HG03097 (cell line): ENCODE results near the gene CCDC33.

Experiments used
- ATAC-seq: cut with Tn5 transposase; IDR thresholded peaks from one replicate; pipeline ENCODE4 v1.9.1; 2021; ENCODE audit not compliant: unreplicated experiment, low FRiP score

The CCDC33 gene

GRCh38 chr15:74235962-74236361 lies at the start of gene CCDC33:
CCDC33 (plus strand) TSS chr15:74236326; CDS start chr15:74236720, 394 bp downstream.
- no peak for ATAC-seq

- no peak for ATAC-seq
Observed at GRCh38 chr15:74188216-74188615, 47.9 kb upstream of the CCDC33 start.

DNA sequence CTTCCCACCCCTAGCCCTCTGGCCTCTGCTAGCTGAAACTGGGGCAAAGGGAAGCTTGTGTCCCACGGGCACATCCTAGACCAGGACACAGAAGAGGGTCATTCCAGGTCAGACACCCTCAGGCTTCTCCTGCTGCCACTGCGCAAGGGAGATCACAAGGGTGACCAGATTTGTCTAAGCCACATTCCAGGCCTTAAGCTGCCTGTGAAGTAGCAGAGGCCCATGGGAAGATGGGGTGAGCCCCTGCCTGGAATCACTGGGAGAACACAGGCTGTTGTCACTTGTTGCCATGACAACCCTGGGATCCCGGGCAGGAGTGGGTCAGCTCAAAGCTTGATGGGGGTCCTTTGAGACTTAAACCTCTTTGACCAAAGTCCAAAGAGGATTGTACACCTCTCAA lies 44.3 kb upstream of the CCDC33 start:
- ATAC-seq = no peak

DNA sequence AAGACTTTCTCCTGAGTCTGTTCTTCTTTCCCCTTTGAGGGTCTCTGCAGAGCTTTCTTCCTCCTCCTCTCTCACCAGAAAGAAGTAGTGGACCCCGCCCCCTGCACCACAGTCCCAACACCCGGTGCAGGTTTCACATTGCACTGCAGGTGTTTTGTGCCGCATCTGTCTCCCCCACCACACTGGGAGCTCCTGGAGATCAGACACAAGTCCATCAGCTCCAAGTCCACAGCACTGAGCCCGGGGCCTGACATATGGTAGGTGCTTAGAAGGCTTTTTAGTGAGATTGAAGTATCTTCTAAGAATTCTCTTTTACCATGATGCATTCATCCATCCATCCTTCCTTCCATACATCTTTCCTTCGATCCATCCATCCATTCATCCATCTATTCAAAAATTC lies 43.4 kb upstream of the CCDC33 start:
- no peak for ATAC-seq

DNA sequence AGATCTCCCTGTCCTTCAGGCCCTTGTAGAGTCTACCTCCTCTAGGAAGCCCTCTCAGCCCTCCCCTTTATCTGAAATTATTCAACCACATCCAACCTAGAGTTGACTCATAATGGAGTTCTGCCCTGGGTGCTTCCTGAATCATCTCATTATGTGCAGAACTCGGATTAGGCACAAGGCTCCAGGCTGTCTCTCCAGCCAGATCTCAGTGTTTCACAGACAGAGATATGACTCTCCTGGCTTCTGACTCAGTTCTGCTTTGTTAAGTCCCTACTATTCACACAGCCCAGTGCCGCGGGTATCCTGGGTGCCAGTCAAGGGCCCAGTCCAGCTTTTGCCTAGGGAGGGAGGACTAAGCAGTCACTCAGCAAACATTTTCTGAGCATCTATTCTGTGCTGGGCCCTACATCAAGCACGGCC lies 42.8 kb upstream of the CCDC33 start:
- ATAC-seq = no peak

DNA sequence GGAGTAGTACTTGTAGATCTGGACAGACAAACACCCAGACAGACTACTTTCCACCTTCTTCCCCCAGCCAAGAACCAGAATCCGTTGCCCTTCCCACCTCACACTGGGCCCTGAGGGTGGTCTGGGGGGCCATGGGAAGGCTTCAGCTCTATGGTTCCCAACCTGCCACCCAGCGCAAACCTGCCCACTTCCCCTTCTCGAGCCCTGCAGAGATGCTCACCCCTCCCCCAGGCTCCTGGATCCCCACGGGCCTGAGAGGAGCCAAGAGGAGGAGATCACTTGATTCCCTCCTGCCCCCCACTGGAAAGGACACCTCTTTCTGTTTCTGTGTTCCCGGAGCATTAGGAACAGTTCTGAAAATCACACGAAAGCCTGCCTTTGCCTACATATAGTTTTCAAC lies 42.2 kb upstream of the CCDC33 start:
- ATAC-seq = no peak

GRCh38 chr15:74194572-74195559 lies 41.3 kb upstream of the CCDC33 start:
- ATAC-seq = no peak

DNA sequence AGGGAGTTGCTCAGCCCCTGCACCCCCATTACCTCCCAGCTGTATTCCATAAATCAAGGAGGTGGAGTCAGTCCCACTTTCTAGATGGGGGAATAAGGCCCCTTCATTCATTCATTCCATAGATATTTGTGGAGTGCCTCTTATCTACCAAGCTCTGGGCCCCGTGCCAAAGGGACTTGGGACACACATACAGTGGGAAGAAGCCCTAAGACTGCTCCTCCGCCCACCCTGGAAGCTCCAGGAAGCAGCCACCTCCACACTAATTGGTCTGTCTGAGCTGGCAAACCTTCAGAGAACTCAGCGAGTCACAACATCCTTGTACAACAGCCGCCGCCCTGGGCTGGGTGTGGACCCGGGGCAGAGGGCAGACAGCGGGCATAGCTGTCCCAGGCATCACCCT lies 40.0 kb upstream of the CCDC33 start:
- ATAC-seq = no peak

DNA sequence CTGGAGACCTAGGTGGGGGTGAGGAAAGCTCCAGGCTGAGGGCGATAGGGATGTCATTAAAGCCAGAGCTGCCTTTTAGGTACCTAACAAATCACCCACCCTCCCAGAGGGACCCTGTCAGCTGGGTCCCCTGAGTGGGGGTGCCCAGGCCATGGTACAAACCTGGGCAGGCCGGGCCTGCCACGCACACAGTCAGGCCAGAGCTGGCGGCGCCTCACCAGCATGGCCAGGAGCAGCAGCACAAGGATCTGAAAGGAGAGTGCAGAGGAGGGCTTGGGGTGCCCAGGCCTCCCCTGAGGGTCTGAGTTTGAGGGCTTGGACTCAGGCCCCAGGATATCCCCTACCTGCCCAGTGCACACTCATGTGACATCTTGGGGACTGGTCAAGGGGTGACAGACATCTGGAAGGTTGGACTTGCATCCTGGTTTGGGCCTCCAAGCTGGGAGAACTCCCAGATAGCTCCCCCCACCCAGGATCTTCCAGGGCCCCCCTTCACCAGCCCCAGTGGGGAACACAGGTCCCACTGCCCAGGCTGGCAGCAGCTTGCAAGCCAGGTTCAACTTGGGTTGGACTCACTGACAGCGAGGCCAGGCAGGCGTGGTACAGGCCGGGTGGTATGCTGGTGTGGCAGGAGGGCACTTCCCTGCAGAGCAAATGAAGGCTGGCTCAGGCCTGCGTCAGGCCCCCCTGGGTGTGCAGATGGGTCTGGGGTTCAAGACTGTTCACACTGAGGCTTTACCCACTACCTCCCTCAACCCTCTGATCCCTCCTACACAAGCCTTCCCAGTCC lies 38.8 kb upstream of the CCDC33 start:
- ATAC-seq = no peak

DNA sequence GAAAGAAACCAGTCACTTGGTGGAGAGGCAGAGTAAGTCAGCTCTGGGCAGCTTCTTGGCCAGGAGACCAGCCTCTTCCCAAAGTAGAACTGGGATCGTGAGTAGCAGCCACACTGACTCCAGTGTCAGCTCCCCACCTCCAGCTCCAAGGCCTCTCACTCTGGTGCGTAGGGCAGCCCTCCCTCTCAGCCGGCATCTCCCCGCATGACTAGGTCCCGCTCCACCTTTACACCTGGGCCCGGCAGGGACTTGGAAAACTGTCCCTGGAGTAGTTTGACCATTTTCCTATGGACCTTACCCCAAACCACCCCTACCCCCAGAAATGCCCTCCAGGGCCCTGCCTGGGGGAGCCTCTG lies 36.9 kb upstream of the CCDC33 start:
- ATAC-seq = no peak

- ATAC-seq = no peak
Observed at GRCh38 chr15:74200412-74200815, 35.7 kb upstream of the CCDC33 start.

DNA sequence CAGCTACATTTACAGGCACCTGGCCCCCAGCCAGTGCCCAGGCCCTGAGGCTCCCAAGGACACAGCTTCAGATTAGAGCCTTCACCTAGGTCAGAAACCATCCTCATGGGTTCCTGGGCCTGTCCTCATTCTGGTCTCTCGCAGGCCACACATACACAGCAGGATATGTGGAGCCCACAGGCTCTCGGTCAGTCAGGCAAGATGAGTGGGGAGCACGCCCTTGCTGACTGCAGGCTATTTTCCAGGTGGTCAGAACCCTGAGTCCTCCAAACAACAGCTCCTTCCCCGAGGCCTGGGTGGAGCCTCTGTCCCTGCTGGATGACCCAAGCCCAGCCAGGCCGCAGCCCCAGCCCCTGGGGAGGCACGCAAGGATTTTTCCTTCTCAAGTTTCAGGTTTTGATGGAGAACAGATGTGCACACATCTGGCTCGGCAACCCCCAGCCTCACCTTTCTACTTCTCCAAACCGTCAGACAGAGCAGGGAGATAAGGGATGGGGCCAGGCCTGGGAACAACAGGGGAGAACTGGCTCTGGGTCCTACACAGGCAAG lies 35.2 kb upstream of the CCDC33 start:
- no peak for ATAC-seq

- no peak for ATAC-seq
Observed at GRCh38 chr15:74201710-74202420, 34.3 kb upstream of the CCDC33 start.

DNA sequence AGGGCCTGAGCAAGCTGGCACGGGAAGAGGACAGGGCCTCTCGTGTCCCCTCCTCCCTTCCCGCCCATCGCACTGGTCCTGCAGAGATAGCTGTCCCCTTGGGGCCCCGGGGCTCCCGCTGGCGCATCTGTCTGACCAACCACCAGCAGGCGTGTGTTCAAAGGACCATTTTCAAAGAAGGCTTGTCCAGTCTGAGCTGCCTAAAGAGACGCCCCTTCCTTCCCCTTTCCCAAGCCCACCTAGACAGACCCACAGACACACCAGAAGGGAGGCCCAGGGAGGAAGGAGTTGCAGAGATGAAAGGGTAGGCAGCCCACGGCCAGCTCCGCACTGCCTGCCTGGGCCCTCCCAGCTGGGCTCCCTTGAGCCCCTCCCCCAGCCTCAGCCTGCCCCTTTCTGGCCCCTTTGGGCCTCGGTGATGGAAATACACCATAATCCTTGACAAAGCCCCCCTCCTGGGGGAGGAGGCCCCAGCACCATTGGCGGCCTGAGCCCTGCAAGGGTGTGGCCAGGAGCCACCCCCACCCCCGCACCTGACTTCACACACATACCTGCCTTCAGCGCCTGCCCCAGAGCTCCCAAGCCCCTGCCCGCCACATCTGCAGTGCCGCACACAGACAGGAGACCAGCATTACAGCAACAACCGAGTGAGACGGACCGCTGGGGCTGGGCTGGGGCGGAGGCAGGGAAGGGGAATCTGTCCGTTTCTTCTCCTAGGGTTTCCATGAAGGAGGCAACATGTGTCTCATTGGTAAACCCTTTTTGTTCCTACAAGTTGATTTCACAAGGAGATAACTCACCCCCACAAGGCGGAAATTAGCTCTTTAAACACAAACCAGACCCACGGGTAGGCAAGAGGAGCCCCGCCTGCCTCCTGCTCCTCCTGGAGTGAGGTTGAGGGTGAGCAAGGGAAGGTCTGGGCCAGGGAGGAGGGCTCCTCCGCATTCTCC lies 33.4 kb upstream of the CCDC33 start, which contains the start of gene STRA6:
Gene STRA6 (minus strand): TSS at position 336 of the 950 bp plus-strand sequence. CDS start 520 bp downstream, outside the sequence.
- ATAC-seq = no peak

DNA sequence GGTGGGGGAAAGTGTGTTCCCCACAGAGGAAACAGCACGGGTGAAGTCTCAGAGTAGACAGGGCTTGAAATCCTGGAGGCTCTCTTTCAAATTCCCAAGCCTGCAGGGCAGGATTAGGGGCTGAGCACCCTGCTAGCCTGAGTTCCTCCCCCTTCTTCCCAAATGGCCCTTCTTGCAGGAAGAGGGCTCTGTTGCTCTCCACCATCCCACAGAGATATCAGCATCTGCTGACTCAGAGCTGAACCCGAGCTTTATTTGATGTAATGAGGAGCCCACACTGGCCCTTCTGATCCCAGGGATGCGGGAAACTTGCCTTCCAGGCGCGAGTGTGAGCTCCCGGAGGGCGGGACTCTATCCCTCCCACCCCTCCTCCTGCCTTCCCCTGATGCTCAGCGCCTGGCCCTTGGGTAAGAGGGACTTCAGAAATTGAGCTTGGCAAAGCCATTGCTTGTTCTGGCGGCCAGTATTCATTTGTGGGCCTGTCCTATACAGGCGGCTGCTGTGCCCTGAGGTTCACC lies 32.2 kb upstream of the CCDC33 start:
- no peak for ATAC-seq

DNA sequence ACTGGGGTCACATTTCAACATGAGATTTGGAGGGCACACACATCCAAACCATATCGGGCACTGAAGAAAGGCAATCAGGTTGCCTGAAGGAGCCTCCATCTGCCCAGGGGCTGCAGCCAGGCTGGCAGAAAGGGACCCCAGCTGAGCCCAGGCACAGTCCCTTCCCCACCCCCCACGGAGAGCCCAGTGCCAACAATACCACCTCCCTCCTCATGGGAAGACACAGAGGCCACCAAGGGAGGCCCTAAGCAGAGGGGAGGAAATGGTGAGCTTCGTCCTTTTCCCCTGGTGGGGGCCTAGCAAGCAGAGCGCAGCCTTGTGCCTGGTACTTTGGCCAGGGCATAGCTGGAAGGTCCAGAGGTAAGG lies 30.6 kb upstream of the CCDC33 start:
- no peak for ATAC-seq

GRCh38 chr15:74206801-74207281 lies 29.3 kb upstream of the CCDC33 start:
- no peak for ATAC-seq

DNA sequence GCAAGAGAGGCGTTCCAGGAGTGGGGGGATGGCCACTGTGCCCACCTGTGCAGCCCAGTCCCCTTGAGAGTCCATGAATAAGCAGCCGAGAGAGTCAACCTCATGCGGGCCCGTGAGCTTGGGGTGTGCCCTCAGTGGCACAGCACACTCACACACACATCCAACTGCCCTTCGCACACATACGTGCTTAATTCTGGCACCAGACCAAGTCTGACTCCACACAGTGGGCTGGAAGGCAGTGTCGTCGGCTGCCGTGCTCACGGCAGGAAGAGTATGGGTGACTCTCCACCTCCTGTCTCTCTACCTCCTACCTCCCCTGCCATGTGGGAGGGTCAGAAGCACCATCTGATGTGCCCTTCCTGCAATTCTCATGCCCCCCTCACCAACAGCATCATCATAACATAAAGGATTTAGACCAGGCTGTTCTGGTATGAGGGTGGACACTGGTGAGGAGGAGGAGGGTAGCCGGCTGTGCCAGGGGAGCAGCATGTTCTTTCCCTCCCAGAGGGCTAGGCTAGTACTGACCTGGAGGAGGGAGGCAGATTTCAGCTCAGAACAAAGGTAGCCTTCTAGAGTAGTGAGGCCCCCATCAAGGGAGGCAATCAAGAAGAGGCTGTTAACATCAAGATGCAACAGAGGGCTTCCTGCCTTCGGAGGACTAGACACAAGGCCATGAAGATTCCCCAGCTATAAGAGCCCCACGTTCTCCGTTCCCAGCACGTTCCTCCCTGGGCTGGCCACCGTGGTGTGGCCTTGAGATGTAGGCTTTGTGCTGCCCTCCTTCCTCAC lies 28.3 kb upstream of the CCDC33 start:
- ATAC-seq = no peak
